Astrocyte of the spinal cord (primary cell): Measurements from ENCODE around the gene RAD51AP2.

Experiments used
- DNase-seq: peaks from one replicate; pipeline ENCODE4 v3.0.0; 2011; ENCODE audit warnings: low read depth, low spot score
- H3K4me3 ChIP-seq: 2 replicates; pipeline ENCODE4 v1.5.1; 2011; ENCODE audit warnings: low read depth, mild to moderate bottlenecking, low read length, moderate library complexity
- in situ Hi-C: cut with HindIII; loops from 2 replicates; pipeline ENCODE4 v1.10.0; 2017; ENCODE audit warnings: low sequenced_read_pairs
- TF ChIP-seq, protein P1 (sequence below): IDR thresholded peaks from 2 replicates; pipeline ENCODE4 v1.5.1; 2012; ENCODE audit warnings: low read depth, mild to moderate bottlenecking, low read length, inconsistent platforms

RAD51AP2 gene

DNA sequence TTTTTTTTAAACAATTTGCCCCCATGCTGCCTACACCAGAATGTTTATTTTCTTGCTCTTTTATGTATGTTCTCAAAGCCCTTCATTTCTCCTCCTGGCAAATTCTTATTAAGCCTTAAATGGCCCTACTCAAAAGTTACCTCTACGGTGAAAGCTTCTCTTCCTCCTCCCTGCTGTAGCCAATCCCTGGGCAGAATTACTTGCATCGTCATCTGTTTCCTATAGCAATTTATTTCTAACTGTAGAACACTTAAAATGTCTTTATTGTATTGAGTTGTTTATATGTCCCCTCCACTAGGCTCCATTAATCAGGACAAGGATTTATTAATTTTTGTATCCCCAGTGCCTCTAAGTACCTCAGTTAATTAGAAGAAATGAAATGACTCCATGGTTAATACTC lies 2.5 kb upstream of the RAD51AP2 start:
- TF ChIP-seq, protein P1, sequence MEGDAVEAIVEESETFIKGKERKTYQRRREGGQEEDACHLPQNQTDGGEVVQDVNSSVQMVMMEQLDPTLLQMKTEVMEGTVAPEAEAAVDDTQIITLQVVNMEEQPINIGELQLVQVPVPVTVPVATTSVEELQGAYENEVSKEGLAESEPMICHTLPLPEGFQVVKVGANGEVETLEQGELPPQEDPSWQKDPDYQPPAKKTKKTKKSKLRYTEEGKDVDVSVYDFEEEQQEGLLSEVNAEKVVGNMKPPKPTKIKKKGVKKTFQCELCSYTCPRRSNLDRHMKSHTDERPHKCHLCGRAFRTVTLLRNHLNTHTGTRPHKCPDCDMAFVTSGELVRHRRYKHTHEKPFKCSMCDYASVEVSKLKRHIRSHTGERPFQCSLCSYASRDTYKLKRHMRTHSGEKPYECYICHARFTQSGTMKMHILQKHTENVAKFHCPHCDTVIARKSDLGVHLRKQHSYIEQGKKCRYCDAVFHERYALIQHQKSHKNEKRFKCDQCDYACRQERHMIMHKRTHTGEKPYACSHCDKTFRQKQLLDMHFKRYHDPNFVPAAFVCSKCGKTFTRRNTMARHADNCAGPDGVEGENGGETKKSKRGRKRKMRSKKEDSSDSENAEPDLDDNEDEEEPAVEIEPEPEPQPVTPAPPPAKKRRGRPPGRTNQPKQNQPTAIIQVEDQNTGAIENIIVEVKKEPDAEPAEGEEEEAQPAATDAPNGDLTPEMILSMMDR, result no peak
- in situ Hi-C loops, result no loop called here
- no peak for DNase-seq

DNA sequence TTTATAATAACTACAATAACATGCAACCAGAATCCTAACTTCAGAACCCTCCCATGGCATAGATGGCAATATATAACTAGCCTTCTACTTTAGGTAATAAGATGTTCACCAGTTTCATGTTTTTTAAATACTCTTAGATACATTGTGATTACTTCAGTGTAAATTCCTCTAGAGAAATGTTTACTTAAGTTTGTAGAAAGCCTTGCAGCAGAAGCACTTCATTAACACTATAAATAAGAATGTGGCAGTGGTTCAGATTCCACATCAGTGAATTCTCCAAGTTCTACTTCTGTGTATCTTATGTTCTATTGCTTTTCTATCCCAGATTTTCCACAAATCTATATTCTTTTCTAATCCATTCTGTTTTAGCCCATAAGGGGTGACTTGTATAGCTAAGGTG lies 1.2 kb upstream of the RAD51AP2 start:
- DNase-seq, result no peak
- no peak overlapping the region for H3K4me3 ChIP-seq
- TF ChIP-seq, protein P1, result no peak
- in situ Hi-C loops, result no loop called here

More for the DNA sequence above, 2.5 kb upstream of the RAD51AP2 start:
- H3K4me3 ChIP-seq, result no peak overlapping the region

DNA sequence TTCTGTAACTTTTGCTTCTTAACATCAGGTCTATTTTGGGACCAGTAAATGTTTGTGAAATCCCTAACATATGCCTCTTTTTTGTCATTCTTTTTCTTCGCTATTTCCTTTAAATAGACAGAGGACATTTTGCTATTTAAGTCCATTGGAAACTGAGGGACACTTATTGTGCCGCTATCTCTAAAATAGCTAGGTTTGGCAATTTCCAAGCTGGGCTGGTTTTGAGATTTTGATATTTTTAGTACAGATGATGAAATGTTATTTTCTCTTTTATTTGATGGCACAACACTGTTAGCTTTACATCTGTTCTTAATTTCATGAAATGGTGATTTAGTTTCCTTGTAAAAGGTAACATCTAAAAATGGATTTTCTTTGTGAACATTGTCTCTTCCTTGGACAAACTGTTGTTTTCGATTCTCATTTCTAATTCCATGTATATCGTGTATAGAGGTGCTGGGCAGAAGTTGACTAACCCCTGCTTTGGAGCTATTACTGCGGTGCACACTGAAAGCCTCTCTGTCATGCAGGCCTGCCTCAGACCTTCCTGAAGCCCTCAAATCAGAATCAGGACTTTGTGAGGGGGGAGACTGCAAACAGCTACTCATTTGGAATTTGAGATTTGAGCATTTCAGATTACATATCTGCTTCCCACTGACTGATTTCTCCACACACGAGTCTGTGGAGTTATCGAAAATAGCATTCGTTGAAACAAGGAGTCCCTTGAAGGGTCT lies 594 bp downstream of the RAD51AP2 start:
- DNase-seq, result no peak
- in situ Hi-C loops, result no loop called here
- TF ChIP-seq, protein P1, result no peak
- peak overlapping the region; percentile 51 for H3K4me3 ChIP-seq

DNA sequence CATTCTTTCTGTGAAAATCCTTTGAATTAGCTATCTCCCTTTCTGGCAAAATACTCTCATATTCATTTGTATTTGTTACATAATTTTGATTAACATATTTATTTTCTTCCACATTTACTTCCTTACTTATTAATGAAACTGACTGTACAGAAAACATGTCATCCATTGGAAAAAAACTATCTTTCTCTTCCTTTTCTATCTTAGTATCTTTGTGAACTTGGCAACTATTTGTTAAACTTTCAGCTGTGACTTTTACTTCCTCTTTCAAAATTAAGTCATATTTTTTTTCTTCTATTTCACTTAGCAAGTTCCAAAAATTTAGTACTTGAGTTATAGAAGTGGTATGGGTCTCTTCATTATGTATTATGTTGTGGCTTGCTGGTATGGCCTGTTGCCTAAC lies 2.6 kb downstream of the RAD51AP2 start:
- in situ Hi-C loops, result no loop called here
- H3K4me3 ChIP-seq, result no peak overlapping the region
- TF ChIP-seq, protein P1, result no peak
- no peak for DNase-seq

DNA sequence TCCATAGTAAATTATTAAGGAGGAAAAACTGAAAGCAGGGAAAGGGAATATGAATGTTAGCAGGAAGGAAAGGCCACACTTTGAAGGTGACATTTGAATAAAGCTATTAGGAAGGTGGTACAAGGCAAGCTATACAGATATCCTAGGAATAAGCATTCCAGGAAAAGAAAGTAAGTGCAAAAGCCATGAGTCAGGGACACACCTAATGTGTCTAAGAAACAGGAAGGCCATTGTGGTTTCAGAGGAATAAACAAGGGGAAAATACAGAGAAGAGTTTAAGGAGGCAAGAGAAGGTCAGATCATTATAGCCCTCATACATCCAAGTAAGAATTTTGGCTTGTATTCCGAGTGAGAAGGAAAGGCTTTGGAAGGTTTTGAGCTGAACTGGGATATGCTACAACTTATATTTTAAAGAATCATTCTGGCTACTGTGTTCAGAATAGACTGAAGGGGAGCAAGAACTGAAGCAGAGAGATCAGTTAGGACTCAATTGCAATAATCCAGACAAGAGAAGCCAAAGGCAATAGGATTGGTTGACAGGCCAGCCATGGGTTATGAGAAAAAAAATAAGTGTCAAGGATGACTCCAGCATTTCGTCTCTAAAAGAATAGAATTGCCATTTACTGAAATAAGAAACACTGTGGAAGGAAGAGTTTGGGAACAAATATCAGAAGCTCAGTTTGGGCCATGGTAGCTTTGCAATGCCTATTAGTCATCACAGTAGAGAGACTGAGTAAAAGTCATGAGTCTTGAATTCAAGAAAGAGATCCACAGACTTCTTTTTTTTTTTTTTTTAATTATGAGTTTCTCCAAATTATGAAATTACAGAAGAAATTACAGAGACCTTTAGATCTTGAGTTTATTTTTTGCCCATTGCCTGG lies 11.3 kb downstream of the RAD51AP2 start:
- TF ChIP-seq, protein P1, result no peak
- in situ Hi-C loops, result no loop called here
- no peak overlapping the region for H3K4me3 ChIP-seq
- peak; percentile 20 for DNase-seq

DNA sequence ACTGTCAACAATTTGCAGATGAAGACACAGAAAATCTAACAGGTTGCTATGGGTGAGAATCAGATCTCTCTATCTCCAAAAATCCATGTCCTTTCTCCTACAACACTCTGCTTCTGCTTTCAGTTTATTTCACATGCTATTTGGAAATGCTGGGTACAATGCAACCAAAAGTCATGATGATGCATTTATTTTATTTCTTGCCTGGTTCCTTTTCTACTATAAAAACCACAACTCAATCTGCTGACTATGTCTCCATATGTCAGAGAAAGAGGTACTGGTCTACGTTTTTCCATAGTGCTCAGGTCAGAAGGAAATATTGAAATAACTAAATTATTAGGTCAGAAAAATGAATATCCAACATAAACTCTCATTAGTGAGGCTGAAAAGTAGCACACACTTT lies 20.5 kb downstream of the RAD51AP2 start:
- no peak for DNase-seq
- in situ Hi-C loops, result no loop called here
- no peak overlapping the region for H3K4me3 ChIP-seq
- TF ChIP-seq, protein P1, result no peak
